Left renal pelvis (tissue), 4 donors: Measurements from ENCODE around the gene ITIH2. TPM values are rescaled to one million over a fixed set of nuclear protein-coding genes. Genes with fewer than 3 reads are reported as not detected.

ENCODE experiments used
- DNase-seq, 4 donors: peaks; one replicate each; pipeline ENCODE4 v3.0.0-alpha.2; 2013; ENCODE audit warnings: low read depth in 4 of 4, low spot score in 3 of 4
- polyA plus RNA-seq, 4 donors: library from polyadenylated mRNA; unstranded; fragments of 120-200 nt; gene quantifications; one replicate each; pipeline ENCODE4 v1.2.1, GENCODE V29; 2013; ENCODE audit not compliant: insufficient read length in 4 of 4

The ITIH2 gene
- polyA plus RNA-seq, 4 donors: 0.16 to 10.4 (median 0.59) TPM

DNA sequence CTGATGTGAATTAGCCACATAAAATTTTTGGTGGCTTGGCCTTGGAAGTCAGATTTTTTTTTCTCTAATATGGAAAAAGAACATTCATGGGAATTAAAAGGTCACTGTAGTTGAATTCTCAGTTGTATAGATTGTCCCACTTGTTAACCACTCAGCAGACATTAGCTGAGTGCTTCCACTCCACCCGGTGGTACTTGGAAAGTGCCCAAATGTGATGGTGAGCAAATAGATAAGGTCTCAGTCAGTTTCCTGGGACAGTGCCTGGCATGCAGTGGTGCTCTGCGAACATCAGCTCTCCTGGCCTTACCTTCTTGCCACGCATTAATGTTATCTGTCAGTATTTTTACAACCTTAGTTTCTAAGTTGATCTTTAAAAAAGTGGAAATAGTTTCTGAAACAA lies 86.3 kb downstream of the ITIH2 start:
- no peak for DNase-seq

DNA sequence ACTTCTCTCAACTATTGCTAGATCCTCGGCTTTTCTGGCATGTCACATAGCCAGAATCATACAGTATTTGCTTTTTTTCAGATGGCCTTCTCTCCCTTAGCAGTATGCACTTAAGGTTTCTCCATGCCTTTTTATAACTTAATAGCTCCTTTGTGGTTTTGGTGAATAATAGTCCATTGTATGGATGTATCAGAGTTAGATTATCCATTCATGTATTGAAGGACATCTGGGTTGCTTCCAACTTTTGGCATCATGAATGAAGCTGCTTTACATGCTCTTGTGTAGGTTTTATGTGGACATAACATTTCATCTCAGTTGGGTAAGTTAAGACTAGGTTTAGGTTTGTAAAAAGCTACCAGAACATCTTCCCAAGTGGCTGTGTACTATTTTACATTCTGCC lies 89.4 kb downstream of the ITIH2 start:
- DNase-seq: no peak

DNA sequence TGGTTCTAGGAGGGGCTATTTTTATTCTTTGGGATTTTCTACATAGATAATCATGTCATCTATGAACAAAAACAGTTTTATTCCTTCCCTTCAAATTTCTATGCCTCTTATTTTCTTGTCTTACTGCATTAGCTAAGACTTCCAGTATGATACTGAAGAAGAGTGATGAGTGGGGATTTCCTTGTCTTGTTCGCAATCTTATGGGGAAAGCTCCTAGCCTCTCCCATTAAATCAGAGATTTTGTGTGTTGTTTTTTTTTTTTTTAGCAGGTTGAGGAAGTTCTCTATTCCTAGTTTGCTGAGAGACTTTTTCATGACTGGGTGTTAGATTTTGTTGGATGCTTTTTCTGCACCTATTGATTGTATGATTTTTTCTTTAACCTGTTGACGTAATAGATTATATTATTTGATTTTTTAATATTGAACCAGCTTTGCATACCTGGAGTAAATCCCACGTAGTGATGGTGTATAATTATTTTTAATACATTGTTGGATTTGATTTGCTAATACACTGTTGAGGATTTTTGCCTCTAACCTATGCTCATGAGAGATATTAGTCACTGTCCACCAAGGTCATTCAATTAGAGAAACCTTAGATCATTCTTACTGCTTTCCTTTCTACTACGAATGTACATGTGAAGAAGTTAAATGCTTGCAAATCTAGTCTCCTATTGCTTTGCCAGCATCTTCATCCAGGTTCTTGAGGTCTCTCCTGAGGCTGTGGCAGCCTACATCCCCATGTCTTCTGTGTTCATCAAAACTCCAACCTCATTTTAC lies 91.3 kb downstream of the ITIH2 start:
- no peak for DNase-seq

DNA sequence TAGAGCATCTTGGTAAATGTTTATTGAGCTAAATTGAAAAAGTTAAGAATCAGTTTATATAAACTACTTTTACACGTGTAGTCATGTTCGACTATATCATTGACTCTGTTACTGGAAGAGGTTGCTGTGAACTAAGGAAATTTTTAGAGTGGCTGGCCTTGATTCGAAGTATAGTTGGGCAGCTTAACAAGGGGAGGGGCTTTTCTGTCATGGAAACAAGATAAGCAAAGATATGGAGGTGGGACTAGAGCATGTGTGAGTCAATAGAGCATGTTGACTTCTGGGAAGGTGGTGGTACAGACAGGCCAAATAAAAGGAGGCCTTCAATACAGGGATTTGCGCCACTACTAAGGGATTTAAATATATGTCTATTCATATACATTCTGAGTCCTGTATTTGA lies 92.5 kb downstream of the ITIH2 start:
- no peak for DNase-seq

DNA sequence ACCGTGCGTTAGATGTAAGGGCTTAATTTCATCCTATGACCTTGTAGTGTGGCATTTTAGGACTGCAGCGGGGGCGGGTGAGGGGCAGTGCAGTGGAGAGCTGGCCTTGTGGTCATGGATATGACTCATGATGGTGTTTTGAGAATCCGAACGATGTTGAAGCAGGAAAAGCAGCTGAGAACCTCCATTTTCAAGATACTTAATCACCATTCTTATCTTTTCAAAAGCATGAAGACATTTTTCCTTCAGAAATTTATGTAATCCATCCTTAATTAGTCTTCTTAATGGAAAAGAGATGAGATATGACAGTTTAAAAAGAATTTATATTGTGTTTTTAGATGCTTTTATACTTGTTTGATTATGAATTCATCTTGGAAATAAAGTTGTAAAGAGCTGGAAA lies 94.5 kb downstream of the ITIH2 start:
- no peak for DNase-seq

Other genes with a start within 250 kb of the ITIH2 start
- gene ITIH5, start 36.4 kb upstream of the ITIH2 start, polyA plus RNA-seq: 10 to 100 TPM; 11.3 to 26.5 (median 20.7) TPM
- gene KIN, start 84.7 kb downstream of the ITIH2 start, polyA plus RNA-seq: 10 to 100 TPM; 19.1 to 24.4 (median 21.4) TPM
- gene ATP5F1C, start 84.9 kb downstream of the ITIH2 start, polyA plus RNA-seq: 100 to 1,000 TPM; 193 to 405 (median 373) TPM
- gene TAF3, start 115.2 kb downstream of the ITIH2 start, polyA plus RNA-seq: 10 to 100 TPM in 2 of 4 donors, 1 to 10 TPM in 2; 7.2 to 12.5 (median 11.2) TPM